Activated T-helper 2 cell treated with anti-CD3 and anti-CD28 coated beads, Interferon-gamma antibody, Interleukin-2, Interleukin-4, amounts not matched to agents 10 μg/mL and 5 μg/mL and 100 μg/mL, durations not matched to agents 14 hours and 24 hours and 36 hours (primary cell): ENCODE data around the gene MNS1. TPM values are rescaled to one million over a fixed set of nuclear protein-coding genes. Genes with fewer than 3 reads are reported as not detected.
"Not testable (repeated sequence)": the region's sequence is repeated elsewhere in the genome, so short reads cannot be mapped to it uniquely, and the experiment has no call there.

Source experiments
- DNase-seq: peaks from one replicate; pipeline ENCODE4 v3.0.0; 2021; ENCODE audit warnings: low spot score
- H3K27ac Mint-ChIP-seq: one replicate; pipeline ENCODE4 v1.8.0; 2021; ENCODE audit warnings: mixed read lengths
- H3K27me3 Mint-ChIP-seq: one replicate; pipeline ENCODE4 v1.8.0; 2021; ENCODE audit warnings: low read depth, mixed read lengths
- H3K36me3 Mint-ChIP-seq: one replicate; pipeline ENCODE4 v1.8.0; 2021; ENCODE audit warnings: low read depth, mixed read lengths
- H3K4me1 Mint-ChIP-seq: one replicate; pipeline ENCODE4 v1.8.0; 2021; ENCODE audit warnings: low read depth, mixed read lengths
- H3K4me3 Mint-ChIP-seq: one replicate; pipeline ENCODE4 v1.8.0; 2021; ENCODE audit warnings: low read depth, mild to moderate bottlenecking, moderate library complexity, mixed read lengths
- H3K9me3 Mint-ChIP-seq: one replicate; pipeline ENCODE4 v1.8.0; 2021; ENCODE audit warnings: mixed read lengths
- intact Hi-C: fragments of 100-400 bp; cut with micrococcal nuclease; formaldehyde crosslinking; loops from one replicate; pipeline ENCODE4 v1.15.1; 2023
- total RNA-seq: library from RNA; stranded (reverse); gene quantifications from 2 replicates; pipeline ENCODE4 v1.2.3, GENCODE V29; 2022

MNS1 gene, protein sequence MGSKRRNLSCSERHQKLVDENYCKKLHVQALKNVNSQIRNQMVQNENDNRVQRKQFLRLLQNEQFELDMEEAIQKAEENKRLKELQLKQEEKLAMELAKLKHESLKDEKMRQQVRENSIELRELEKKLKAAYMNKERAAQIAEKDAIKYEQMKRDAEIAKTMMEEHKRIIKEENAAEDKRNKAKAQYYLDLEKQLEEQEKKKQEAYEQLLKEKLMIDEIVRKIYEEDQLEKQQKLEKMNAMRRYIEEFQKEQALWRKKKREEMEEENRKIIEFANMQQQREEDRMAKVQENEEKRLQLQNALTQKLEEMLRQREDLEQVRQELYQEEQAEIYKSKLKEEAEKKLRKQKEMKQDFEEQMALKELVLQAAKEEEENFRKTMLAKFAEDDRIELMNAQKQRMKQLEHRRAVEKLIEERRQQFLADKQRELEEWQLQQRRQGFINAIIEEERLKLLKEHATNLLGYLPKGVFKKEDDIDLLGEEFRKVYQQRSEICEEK
- 0.14 and 1.1 TPM in 2 replicates for total RNA-seq

DNA sequence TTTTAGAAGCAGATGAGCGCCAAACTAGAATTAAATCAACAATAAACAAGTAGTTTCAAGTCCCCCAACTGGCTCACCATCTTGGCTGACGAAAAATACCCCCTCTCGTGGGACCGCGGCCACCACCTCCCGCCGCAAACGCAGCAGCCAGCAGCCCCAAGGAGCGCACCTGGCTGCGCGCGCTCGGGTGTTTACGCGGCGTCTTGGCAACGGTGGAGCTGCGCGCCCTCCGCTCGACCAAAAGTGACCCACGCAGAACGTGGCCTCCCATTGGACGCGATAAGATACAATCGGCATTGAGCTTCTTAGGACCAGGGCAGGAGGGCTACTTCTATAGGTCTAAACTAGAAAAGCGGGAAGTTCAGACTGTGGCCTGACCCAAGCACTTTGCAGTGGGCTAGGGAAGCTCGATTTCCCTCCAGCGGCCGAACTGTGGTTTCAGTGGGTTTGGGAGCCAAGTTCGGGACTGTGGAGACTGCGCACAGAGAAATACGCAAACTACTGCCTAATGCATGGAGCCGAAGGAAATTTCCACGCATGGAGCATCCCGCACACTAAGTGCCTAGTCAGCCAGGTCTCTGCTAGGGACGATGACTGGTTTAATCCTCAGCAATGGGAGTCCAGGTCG lies at the start of gene MNS1:
MNS1 (minus strand) TSS at position 245 of the 628 bp plus-strand sequence; CDS start at position 80, 165 bp downstream.
- no peaks in the 10 kb centered on the region for H3K9me3 Mint-ChIP-seq
- peaks cover 26% of the 10 kb centered on the region for H3K4me1 Mint-ChIP-seq
- peak; percentile 76 for DNase-seq
- intact Hi-C loops: loop anchor here (5.0 kb wide), 1 partner anchor 638 kb away; no protein-coding TSS in a partner anchor
- peak within 1 kb of the TSS; percentile 87 for H3K4me3 Mint-ChIP-seq
- H3K36me3 Mint-ChIP-seq: no peaks in the 10 kb centered on the region
- H3K27me3 Mint-ChIP-seq: peaks cover 23% of the 10 kb centered on the region
- H3K27ac Mint-ChIP-seq: peak within 1 kb of the TSS; percentile 36

DNA sequence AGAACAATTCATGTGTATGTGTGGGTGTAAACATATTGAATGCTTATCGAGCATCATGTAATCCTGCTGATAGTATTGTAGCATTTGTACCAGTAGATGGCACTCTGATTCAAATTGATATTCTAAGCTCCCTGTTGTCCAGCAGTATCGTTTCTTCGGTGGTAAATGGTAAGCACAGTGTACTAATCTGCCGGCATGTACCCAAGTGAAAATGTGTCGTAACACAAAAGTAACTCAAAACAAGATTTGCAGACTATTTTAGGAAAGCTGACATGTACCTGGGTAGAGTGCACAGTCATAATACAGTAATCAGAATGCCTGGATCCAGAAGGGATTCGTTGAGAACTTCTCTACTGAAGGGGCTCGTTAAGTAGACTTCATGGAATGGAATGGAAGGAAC lies 31.7 kb upstream of the MNS1 start:
- H3K9me3 Mint-ChIP-seq: no peaks in the 10 kb centered on the region
- DNase-seq: no peak
- intact Hi-C loops: loop anchor here (1.0 to 10.0 kb wide), 4 partner anchors 238 to 1028 kb away; partner anchors contain the start of gene ZNF280D
- peaks cover 31% of the 10 kb centered on the region for H3K27me3 Mint-ChIP-seq
- no peak overlapping the region for H3K27ac Mint-ChIP-seq
- no peak overlapping the region for H3K4me3 Mint-ChIP-seq
- H3K36me3 Mint-ChIP-seq: no peaks in the 10 kb centered on the region
- peaks cover 10% of the 10 kb centered on the region for H3K4me1 Mint-ChIP-seq

DNA sequence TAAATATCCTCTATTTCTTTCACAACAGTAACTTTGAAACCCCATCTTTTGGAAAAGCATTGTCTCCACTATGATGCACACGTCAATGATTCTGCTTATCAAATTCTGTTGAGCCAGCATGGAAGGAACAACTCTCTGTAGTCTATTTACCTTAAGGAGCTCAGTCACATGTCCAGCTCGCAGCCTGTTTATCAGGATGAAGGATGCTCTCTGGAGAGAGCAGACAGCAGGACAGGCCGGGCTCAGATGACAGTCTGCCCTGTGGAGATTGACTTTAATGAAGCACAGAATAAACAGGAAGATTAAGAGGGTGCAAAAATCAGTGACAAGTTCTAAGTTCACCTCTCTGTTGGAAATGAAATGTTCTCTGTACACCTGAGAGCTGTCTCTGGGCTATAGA lies 30.6 kb upstream of the MNS1 start:
- H3K4me1 Mint-ChIP-seq: peaks cover 10% of the 10 kb centered on the region
- no peaks in the 10 kb centered on the region for H3K9me3 Mint-ChIP-seq
- no peak for DNase-seq
- no peak overlapping the region for H3K4me3 Mint-ChIP-seq
- no peaks in the 10 kb centered on the region for H3K36me3 Mint-ChIP-seq
- peaks cover 23% of the 10 kb centered on the region for H3K27me3 Mint-ChIP-seq
- intact Hi-C loops: loop anchor here (10.0 kb wide), 2 partner anchors 239 to 1029 kb away; partner anchors contain the start of gene ZNF280D
- H3K27ac Mint-ChIP-seq: no peak overlapping the region

DNA sequence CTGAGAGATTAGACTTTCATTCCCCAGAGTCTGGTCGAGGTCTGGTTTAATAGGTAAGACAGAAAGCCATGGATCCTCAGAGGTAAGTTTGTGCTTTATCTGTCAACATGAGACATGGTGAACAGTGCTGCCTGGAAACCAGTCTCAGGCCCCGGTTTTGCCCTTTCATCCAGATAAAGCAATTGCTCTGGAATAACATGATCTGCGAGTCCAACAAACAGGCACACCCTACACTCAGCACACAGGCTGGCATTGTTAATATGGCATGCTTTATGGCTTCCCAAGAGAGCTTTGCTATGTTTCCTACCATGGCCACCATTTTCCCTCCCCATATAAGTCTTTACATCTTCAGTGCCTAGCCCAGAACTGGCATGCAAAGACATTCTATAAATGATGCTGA lies 30.1 kb upstream of the MNS1 start:
- Mint-ChIP-seq H3K27ac (no peak overlapping the region), H3K27me3 (peaks cover 19% of the 10 kb centered on the region), H3K9me3 (no peaks in the 10 kb centered on the region), H3K36me3 (no peaks in the 10 kb centered on the region), H3K4me1 (peaks cover 10% of the 10 kb centered on the region), H3K4me3 (no peak overlapping the region)
- intact Hi-C loops: loop anchor here (10.0 kb wide), 2 partner anchors 240 to 1030 kb away; partner anchors contain the start of gene ZNF280D
- no peak for DNase-seq

DNA sequence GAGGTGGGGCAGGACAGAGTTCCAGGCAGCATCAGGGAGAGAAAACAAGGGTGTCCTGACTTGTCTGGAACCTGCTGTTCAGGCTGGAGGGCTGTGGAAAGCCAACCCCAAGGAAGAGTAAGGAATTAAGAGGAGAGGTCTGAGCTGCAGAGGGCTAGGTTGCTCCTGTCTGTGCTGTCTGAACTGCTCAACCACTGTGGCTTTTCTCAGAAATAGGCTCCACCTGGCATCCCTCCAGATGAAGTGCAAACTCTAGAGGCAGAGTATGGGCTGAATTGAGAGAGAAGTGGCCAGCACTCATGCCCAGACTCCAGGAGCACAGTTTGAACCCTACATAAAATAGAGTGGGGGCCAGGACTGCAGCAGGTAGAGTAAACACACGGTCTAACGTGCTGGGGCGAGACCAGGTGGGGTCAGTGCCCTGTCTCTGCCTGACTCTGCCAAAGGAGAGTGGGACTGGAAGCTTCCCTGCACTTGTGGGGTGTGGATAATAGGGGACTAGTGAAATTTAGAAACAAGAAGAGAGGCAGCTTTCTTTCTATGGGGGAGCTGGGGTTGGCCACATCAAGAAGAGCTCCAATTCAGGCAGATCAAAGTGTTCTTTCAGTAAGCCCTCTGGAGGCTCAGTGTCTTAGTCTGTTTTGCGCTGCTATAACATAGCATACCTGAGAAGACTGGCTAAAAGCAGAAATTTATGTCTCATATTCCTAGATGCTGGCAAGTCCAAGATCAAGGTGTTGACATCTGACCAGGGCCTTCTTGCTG lies 28.0 kb upstream of the MNS1 start:
- DNase-seq: no peak
- Mint-ChIP-seq H3K9me3 (no peaks in the 10 kb centered on the region), H3K36me3 (no peaks in the 10 kb centered on the region), H3K4me3 (no peak overlapping the region), H3K27me3 (peaks cover 12% of the 10 kb centered on the region), H3K27ac (no peak overlapping the region), H3K4me1 (peaks cover 10% of the 10 kb centered on the region)
- intact Hi-C loops: loop anchor here (10.0 kb wide), 2 partner anchors 242 to 1032 kb away; partner anchors contain the start of gene ZNF280D

DNA sequence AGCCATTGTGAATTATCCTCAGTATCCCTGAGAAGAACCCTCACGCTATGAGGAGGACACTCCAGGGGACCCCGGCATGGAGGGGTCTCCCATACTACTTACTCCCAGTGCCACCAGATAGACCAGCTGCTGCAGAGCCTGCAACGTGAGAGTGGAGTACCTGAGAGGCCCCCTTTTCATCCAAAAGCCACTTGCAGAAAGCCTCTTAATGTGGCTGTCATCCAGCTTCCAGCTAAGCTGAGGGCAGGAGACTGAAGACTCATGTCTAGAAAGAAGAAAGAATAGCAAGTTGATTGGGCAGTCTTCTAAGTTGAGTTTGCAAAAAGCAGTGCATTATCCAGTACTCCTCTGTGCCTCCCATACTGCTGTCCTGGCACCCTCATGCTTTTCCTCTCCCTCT lies 27.3 kb upstream of the MNS1 start:
- no peaks in the 10 kb centered on the region for H3K9me3 Mint-ChIP-seq
- H3K27ac Mint-ChIP-seq: no peak overlapping the region
- H3K36me3 Mint-ChIP-seq: no peaks in the 10 kb centered on the region
- no peak overlapping the region for H3K4me3 Mint-ChIP-seq
- intact Hi-C loops: loop anchor here (10.0 kb wide), 2 partner anchors 243 to 1033 kb away; partner anchors contain the start of gene ZNF280D
- H3K27me3 Mint-ChIP-seq: peaks cover 16% of the 10 kb centered on the region
- peaks cover 10% of the 10 kb centered on the region for H3K4me1 Mint-ChIP-seq
- DNase-seq: no peak

DNA sequence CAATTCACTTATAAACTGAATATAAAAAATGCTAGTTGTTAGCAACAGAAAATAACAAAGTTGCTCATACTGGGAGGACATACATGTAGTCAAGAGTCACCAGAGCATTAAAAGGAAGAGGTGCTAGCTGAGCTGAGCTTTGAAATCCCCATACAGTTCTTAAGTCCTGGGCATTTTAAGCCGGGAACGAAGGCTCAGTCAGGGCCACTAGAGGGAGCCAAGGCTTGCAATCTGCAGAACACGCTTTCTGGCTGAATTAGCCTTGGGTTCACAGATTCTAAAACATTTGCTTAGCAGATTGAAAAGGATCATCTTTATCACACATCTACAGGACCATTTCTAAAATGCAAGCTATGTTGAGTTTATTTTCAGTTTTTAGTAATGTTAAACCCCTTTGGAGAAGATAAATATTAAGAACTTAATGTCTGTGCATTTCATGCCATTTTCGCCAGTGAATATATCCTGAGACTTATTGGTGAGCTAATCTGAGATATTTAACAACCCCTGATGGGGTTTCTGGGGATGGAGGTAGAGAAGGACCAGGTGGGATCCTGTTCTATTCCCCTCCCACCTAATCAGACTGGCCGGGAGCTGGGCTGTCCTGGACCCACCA lies 26.3 kb upstream of the MNS1 start:
- Mint-ChIP-seq H3K4me1 (peaks cover 6% of the 10 kb centered on the region), H3K27ac (no peak overlapping the region), H3K27me3 (peaks cover 11% of the 10 kb centered on the region), H3K9me3 (no peaks in the 10 kb centered on the region), H3K4me3 (no peak overlapping the region), H3K36me3 (no peaks in the 10 kb centered on the region)
- DNase-seq: peak; percentile 33
- intact Hi-C loops: loop anchor here (1.0 to 10.0 kb wide), 4 partner anchors 244 to 1034 kb away; partner anchors contain the start of gene ZNF280D

DNA sequence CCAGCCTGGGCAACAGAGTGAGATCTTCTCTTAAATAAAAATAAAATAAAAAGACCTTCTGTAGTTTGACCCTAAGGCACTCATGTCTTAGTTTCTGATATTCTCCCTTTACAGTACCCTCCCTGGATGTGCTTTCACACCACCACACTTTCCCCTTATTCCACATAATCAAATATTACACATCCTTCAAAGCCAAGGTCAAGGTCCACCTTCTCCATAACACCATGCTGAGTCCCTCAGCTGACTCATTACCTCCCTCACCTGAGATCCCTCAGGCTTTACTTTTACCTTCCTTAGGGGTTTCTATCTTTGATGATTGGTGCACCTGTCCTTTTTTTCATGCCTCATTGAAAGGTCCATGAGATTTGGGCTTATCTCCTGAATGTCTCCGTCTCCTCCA lies 25.5 kb upstream of the MNS1 start:
- intact Hi-C loops: loop anchor here (10.0 kb wide), 2 partner anchors 244 to 1034 kb away; partner anchors contain the start of gene ZNF280D
- no peak overlapping the region for H3K27ac Mint-ChIP-seq
- H3K27me3 Mint-ChIP-seq: peaks cover 10% of the 10 kb centered on the region
- peaks cover 6% of the 10 kb centered on the region for H3K4me1 Mint-ChIP-seq
- H3K36me3 Mint-ChIP-seq: no peaks in the 10 kb centered on the region
- DNase-seq: no peak
- H3K9me3 Mint-ChIP-seq: no peaks in the 10 kb centered on the region
- H3K4me3 Mint-ChIP-seq: no peak overlapping the region

DNA sequence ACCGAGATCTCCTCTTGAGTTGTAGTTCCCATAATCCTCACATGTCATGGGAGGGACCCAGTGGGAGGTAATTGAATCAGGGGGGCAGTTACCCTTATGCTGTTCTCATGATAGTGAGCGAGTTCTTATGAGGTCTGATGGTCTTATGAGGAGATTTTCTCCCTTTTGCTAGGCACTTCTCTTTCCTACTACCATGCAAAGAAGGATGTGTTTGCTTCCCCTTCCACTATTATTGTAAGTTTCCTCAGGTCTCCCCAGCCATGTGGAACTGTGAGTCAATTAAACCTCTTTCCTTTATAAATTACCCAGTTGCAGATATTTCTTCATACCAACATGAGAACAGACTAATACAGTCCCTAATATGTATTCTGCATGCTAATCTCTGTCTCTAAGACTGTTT lies 21.3 kb upstream of the MNS1 start:
- H3K4me1 Mint-ChIP-seq, H3K4me3 Mint-ChIP-seq, DNase-seq, H3K36me3 Mint-ChIP-seq, H3K9me3 Mint-ChIP-seq, H3K27ac Mint-ChIP-seq, intact Hi-C loops, H3K27me3 Mint-ChIP-seq: not testable (repeated sequence)

DNA sequence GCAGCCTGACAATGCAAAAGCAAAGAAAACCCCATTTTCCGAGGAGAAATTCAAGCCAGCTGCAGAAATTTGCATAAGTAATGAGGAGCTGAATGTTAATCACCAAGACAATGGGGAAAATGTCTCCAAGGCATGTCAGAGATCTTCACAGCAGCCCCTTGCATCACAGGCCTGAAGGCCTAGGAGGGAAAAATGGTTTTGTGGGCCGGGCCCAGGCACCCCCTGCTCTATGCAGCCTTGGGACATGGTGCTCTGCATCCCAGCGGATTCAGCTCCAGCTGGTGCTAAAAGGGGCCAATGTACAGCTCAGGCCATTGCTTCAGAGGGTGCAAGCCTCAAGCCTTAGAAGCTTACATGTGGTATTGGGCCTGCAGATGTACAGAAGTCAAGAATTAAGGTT lies 20.5 kb upstream of the MNS1 start:
- H3K4me3 Mint-ChIP-seq, DNase-seq, intact Hi-C loops, H3K4me1 Mint-ChIP-seq, H3K36me3 Mint-ChIP-seq, H3K27ac Mint-ChIP-seq, H3K9me3 Mint-ChIP-seq, H3K27me3 Mint-ChIP-seq: not testable (repeated sequence)

DNA sequence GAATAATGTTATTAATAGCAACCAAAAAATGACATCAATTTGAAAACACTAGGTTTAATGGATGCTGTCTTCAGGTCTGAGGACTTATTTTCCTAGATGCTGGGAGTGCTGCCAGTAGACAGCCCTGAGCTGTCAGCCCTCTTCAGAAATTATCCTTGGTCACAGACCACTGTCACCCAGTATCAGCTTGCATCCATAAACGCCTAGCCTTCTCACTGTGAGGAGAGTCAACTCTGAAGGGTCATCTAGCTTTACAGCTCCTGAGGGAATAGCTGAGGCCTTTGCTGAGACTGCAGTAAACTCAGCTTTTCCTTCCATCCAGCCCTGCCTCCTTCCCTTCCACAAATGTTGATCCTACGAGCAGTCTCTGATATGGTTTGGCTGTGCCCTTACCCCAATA lies 19.4 kb upstream of the MNS1 start:
- Mint-ChIP-seq H3K27me3 (peaks cover 6% of the 10 kb centered on the region), H3K36me3 (no peaks in the 10 kb centered on the region), H3K9me3 (peaks cover 8% of the 10 kb centered on the region), H3K4me3 (no peak overlapping the region), H3K27ac (no peak overlapping the region), H3K4me1 (no peaks in the 10 kb centered on the region)
- intact Hi-C loops: no loop called here
- DNase-seq: no peak

DNA sequence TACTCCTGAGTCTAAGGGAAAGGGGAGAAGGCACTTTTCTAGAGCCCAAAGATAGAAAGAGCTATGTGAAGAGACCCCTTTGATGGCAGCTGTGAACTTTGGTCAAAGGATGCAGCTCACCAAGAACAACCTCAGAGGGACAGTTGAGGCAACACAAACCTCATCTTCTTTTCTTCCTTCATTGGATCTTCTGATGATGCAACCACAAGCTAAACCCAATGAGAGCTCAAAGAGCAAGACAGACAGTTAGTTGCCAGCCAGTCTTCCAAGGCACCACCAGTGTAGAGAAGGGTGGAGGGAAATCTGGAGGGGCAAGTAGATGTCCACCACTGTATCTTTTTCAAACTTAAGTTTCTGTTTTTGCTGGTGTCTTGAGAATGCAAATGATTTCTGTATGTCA lies 10.4 kb upstream of the MNS1 start:
- H3K9me3 Mint-ChIP-seq: peaks cover 8% of the 10 kb centered on the region
- no peak overlapping the region for H3K4me3 Mint-ChIP-seq
- no peak for DNase-seq
- H3K27ac Mint-ChIP-seq: no peak overlapping the region
- no peaks in the 10 kb centered on the region for H3K4me1 Mint-ChIP-seq
- intact Hi-C loops: no loop called here
- H3K27me3 Mint-ChIP-seq: peaks cover 18% of the 10 kb centered on the region
- no peaks in the 10 kb centered on the region for H3K36me3 Mint-ChIP-seq
